OCI-LY3 (cell line): Measurements from ENCODE around the gene ADAD2.

ENCODE experiments used
- EZH2phosphoT487 ChIP-seq: fragments of 200-600 bp; shearing (Covaris generic); IDR thresholded peaks from 2 replicates; pipeline ENCODE4 v1.6.1; 2018; ENCODE audit warnings: antibody characterized with exemption, mixed run types, low read depth
- TF ChIP-seq, protein P1 (sequence below): fragments of 200-600, 300-600 bp; sonication (generic); IDR thresholded peaks from 2 replicates; pipeline ENCODE4 v1.5.1; 2014; ENCODE audit warnings: antibody characterized with exemption, low read length, low read depth

GRCh38 chr16:84195201-84196093 is 4.5 kb downstream of the ADAD2 start:
- TF ChIP-seq EZH2phosphoT487, result no peak
- TF ChIP-seq, protein P1, sequence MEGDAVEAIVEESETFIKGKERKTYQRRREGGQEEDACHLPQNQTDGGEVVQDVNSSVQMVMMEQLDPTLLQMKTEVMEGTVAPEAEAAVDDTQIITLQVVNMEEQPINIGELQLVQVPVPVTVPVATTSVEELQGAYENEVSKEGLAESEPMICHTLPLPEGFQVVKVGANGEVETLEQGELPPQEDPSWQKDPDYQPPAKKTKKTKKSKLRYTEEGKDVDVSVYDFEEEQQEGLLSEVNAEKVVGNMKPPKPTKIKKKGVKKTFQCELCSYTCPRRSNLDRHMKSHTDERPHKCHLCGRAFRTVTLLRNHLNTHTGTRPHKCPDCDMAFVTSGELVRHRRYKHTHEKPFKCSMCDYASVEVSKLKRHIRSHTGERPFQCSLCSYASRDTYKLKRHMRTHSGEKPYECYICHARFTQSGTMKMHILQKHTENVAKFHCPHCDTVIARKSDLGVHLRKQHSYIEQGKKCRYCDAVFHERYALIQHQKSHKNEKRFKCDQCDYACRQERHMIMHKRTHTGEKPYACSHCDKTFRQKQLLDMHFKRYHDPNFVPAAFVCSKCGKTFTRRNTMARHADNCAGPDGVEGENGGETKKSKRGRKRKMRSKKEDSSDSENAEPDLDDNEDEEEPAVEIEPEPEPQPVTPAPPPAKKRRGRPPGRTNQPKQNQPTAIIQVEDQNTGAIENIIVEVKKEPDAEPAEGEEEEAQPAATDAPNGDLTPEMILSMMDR, result no peak
